Stimulated activated CD4-positive, alpha-beta T cell treated with anti-CD3 and anti-CD28 coated beads, Interleukin-2, amount 100 ng/mL, for 4 hours (primary cell): ENCODE data around the gene SPRTN.
"Not testable (repeated sequence)": the region's sequence is repeated elsewhere in the genome, so short reads cannot be mapped to it uniquely, and the experiment has no call there.

ENCODE experiments used
- DNase-seq: peaks from one replicate; pipeline ENCODE4 v3.0.0-alpha.2; 2020; ENCODE audit warnings: low read depth

Gene SPRTN

GRCh38 chr1:231337043-231337471 lies 1.0 kb upstream of the SPRTN start:
- no peak for DNase-seq

GRCh38 chr1:231337472-231338269 lies 422 bp upstream of the SPRTN start, which contains the start of gene EXOC8:
EXOC8 (minus strand) TSS chr1:231337852; CDS start chr1:231337745, 107 bp downstream.
- peak; percentile 94 for DNase-seq

- no peak for DNase-seq
Measured at GRCh38 chr1:231340328-231341013, 2.4 kb downstream of the SPRTN start.

- no peak for DNase-seq
Measured at GRCh38 chr1:231347961-231348360, 9.9 kb downstream of the SPRTN start.

- DNase-seq = no peak
Measured at GRCh38 chr1:231348442-231348841, 10.3 kb downstream of the SPRTN start.

GRCh38 chr1:231348856-231349255 lies 10.8 kb downstream of the SPRTN start:
- not testable (repeated sequence) for DNase-seq

- no peak for DNase-seq
Measured at GRCh38 chr1:231351816-231352215, 13.7 kb downstream of the SPRTN start.

GRCh38 chr1:231353086-231353485 lies 15.0 kb downstream of the SPRTN start:
- no peak for DNase-seq

- no peak for DNase-seq
Measured at GRCh38 chr1:231354330-231355020, 16.4 kb downstream of the SPRTN start.

- DNase-seq = no peak
Measured at GRCh38 chr1:231355171-231355570, 17.1 kb downstream of the SPRTN start.

- DNase-seq = no peak
Measured at GRCh38 chr1:231357187-231357772, 19.2 kb downstream of the SPRTN start.

- DNase-seq = peak; percentile 26
Measured at GRCh38 chr1:231357831-231358354, 19.8 kb downstream of the SPRTN start.

- no peak for DNase-seq
Measured at GRCh38 chr1:231359113-231359512, 21.0 kb downstream of the SPRTN start.

GRCh38 chr1:231362325-231362724 lies 24.2 kb downstream of the SPRTN start:
- DNase-seq = no peak

GRCh38 chr1:231363624-231364023 lies 25.5 kb downstream of the SPRTN start:
- DNase-seq = no peak

- no peak for DNase-seq
Measured at GRCh38 chr1:231364192-231364591, 26.1 kb downstream of the SPRTN start.

GRCh38 chr1:231369282-231369681 lies 31.2 kb downstream of the SPRTN start:
- DNase-seq = no peak

- no peak for DNase-seq
Measured at GRCh38 chr1:231372501-231372900, 34.4 kb downstream of the SPRTN start.

GRCh38 chr1:231374394-231374793 lies 36.3 kb downstream of the SPRTN start:
- no peak for DNase-seq

GRCh38 chr1:231376101-231376500 lies 38.0 kb downstream of the SPRTN start:
- DNase-seq = no peak

GRCh38 chr1:231376875-231377549 lies 38.9 kb downstream of the SPRTN start:
- DNase-seq = no peak

- DNase-seq = no peak
Measured at GRCh38 chr1:231381729-231382128, 43.6 kb downstream of the SPRTN start.
